ENCODE results near the gene EDAR.

The EDAR gene

GRCh38 chr2:108983610-108984009 is 5.4 kb downstream of the EDAR start:
- TF ChIP-seq GATA2 (IDR thresholded peaks at IDR 0.05; ENCODE audit: low read depth, low read length) = no peak
- TF ChIP-seq GATA3 (IDR thresholded peaks at IDR 0.05; ENCODE audit: low read depth, low read length) = no peak

GRCh38 chr2:108983061-108983460 is 6.0 kb downstream of the EDAR start:
- TF ChIP-seq GATA2 (IDR thresholded peaks at IDR 0.05; ENCODE audit: low read depth, low read length) = no peak
- TF ChIP-seq GATA3 (IDR thresholded peaks at IDR 0.05; ENCODE audit: low read depth, low read length) = no peak

- TF ChIP-seq GATA3 (IDR thresholded peaks at IDR 0.05; ENCODE audit: low read depth, low read length) = no peak
These were observed 6.8 kb downstream of the EDAR start for GRCh38 chr2:108982259-108982679.

- TF ChIP-seq GATA2 (IDR thresholded peaks at IDR 0.05; ENCODE audit: low read depth, low read length) = no peak
- no peak for TF ChIP-seq GATA3 (IDR thresholded peaks at IDR 0.05; ENCODE audit: low read depth, low read length)
These were observed 7.2 kb downstream of the EDAR start for GRCh38 chr2:108981846-108982245.

- no peak for TF ChIP-seq GATA3 (IDR thresholded peaks at IDR 0.05; ENCODE audit: low read depth, low read length)
- no peak for TF ChIP-seq GATA2 (IDR thresholded peaks at IDR 0.05; ENCODE audit: low read depth, low read length)
These were observed 8.9 kb downstream of the EDAR start for GRCh38 chr2:108980076-108980475.

- TF ChIP-seq GATA2 (IDR thresholded peaks at IDR 0.05; ENCODE audit: low read depth, low read length) = no peak
- TF ChIP-seq GATA3 (IDR thresholded peaks at IDR 0.05; ENCODE audit: low read depth, low read length) = no peak
These were observed 9.6 kb downstream of the EDAR start for GRCh38 chr2:108979461-108979860.

GRCh38 chr2:108978709-108979111 is 10.3 kb downstream of the EDAR start:
- TF ChIP-seq GATA3 (IDR thresholded peaks at IDR 0.05; ENCODE audit: low read depth, low read length) (no peak), GATA2 (IDR thresholded peaks at IDR 0.05; ENCODE audit: low read depth, low read length) (no peak)

- TF ChIP-seq GATA2 (IDR thresholded peaks at IDR 0.05; ENCODE audit: low read depth, low read length) (no peak), GATA3 (IDR thresholded peaks at IDR 0.05; ENCODE audit: low read depth, low read length) (no peak)
These were observed 13.2 kb downstream of the EDAR start for GRCh38 chr2:108975613-108976435.

GRCh38 chr2:108974674-108975073 is 14.3 kb downstream of the EDAR start:
- TF ChIP-seq GATA3 (IDR thresholded peaks at IDR 0.05; ENCODE audit: low read depth, low read length) (no peak), GATA2 (IDR thresholded peaks at IDR 0.05; ENCODE audit: low read depth, low read length) (no peak)

- TF ChIP-seq GATA2 (IDR thresholded peaks at IDR 0.05; ENCODE audit: low read depth, low read length) (no peak), GATA3 (IDR thresholded peaks at IDR 0.05; ENCODE audit: low read depth, low read length) (no peak)
These were observed 16.4 kb downstream of the EDAR start for GRCh38 chr2:108972663-108973062.

GRCh38 chr2:108971661-108972566 is 17.1 kb downstream of the EDAR start:
- TF ChIP-seq GATA2 (IDR thresholded peaks at IDR 0.05; ENCODE audit: low read depth, low read length) (no peak), GATA3 (IDR thresholded peaks at IDR 0.05; ENCODE audit: low read depth, low read length) (no peak)

GRCh38 chr2:108970369-108970768 is 18.7 kb downstream of the EDAR start:
- TF ChIP-seq GATA2 (IDR thresholded peaks at IDR 0.05; ENCODE audit: low read depth, low read length) = no peak
- no peak for TF ChIP-seq GATA3 (IDR thresholded peaks at IDR 0.05; ENCODE audit: low read depth, low read length)

GRCh38 chr2:108969856-108970255 is 19.2 kb downstream of the EDAR start:
- TF ChIP-seq GATA2 (IDR thresholded peaks at IDR 0.05; ENCODE audit: low read depth, low read length) = no peak
- no peak for TF ChIP-seq GATA3 (IDR thresholded peaks at IDR 0.05; ENCODE audit: low read depth, low read length)

- TF ChIP-seq GATA3 (IDR thresholded peaks at IDR 0.05; ENCODE audit: low read depth, low read length) (no peak), GATA2 (IDR thresholded peaks at IDR 0.05; ENCODE audit: low read depth, low read length) (no peak)
These were observed 20.4 kb downstream of the EDAR start for GRCh38 chr2:108968619-108969018.

GRCh38 chr2:108967757-108968156 is 21.3 kb downstream of the EDAR start:
- TF ChIP-seq GATA2 (IDR thresholded peaks at IDR 0.05; ENCODE audit: low read depth, low read length) = no peak
- no peak for TF ChIP-seq GATA3 (IDR thresholded peaks at IDR 0.05; ENCODE audit: low read depth, low read length)

Data from SH-SY5Y (cell line).